WTC11 (cell line): Measurements from ENCODE around the gene GALNT2. TPM values are rescaled to one million over a fixed set of nuclear protein-coding genes. Genes with fewer than 3 reads are reported as not detected.

ENCODE experiments used
- ATAC-seq: fragments of 200-7000 bp; cut with Tn5 transposase; 2 replicates; pipeline ENCODE4 v1.10.0; 2021; ENCODE audit warnings: mild to moderate bottlenecking, moderate library complexity
- CTCF ChIA-PET: fragments of 300-600 bp; sonication (Branson Sonifier 250); formaldehyde crosslinking; loops from one replicate; lab custom pipeline; 2021; ENCODE audit warnings: antibody characterized with exemption; lab: Charles Lee
- POLR2A ChIA-PET: fragments of 350-600 bp; sonication (Branson Sonifier 250); formaldehyde crosslinking; loops from one replicate; lab custom pipeline; 2021; ENCODE audit warnings: antibody characterized with exemption; lab: Charles Lee
- DNase-seq: peaks from one replicate; pipeline ENCODE4 v3.0.0; 2021; ENCODE audit warnings: low spot score
- H3K27ac Mint-ChIP-seq: 2 replicates; pipeline ENCODE4 v1.8.0; 2021; ENCODE audit warnings: mixed read lengths
- H3K27me3 Mint-ChIP-seq: 2 replicates; pipeline ENCODE4 v1.8.0; 2021; ENCODE audit warnings: low read depth, mild to moderate bottlenecking, moderate library complexity, mixed read lengths
- H3K36me3 Mint-ChIP-seq: 2 replicates; pipeline ENCODE4 v1.8.0; 2021; ENCODE audit warnings: mixed read lengths
- H3K4me1 Mint-ChIP-seq: 2 replicates; pipeline ENCODE4 v1.8.0; 2022; ENCODE audit warnings: mixed read lengths
- H3K4me3 Mint-ChIP-seq: 2 replicates; pipeline ENCODE4 v1.8.0; 2021; ENCODE audit warnings: mild to moderate bottlenecking, moderate library complexity, mixed read lengths
- H3K9me3 Mint-ChIP-seq: 2 replicates; pipeline ENCODE4 v1.8.0; 2021; ENCODE audit warnings: mixed read lengths
- CBFB ChIP-seq: sonication (generic); formaldehyde crosslinking; IDR thresholded peaks from 2 replicates; pipeline ENCODE4 v1.8.1; 2022; ENCODE audit warnings: mild to moderate bottlenecking, low read depth, missing genetic modification reagents
- CREB1 ChIP-seq: sonication (generic); formaldehyde crosslinking; IDR thresholded peaks from 2 replicates; pipeline ENCODE4 v1.8.0; 2023; ENCODE audit warnings: mild to moderate bottlenecking, missing genetic modification reagents
- GTF2I ChIP-seq: fragments of 250-450 bp; sonication (Bioruptor Pico); conservative IDR thresholded peaks from 2 replicates; pipeline ENCODE4 v1.4.0; 2021; ENCODE audit warnings: mild to moderate bottlenecking
- HMGA2 ChIP-seq: fragments of 250-450 bp; sonication (Bioruptor Pico); IDR thresholded peaks from 2 replicates; pipeline ENCODE4 v1.4.0; 2021; ENCODE audit warnings: mild to moderate bottlenecking, moderate library complexity
- IRF2 ChIP-seq: sonication (generic); formaldehyde crosslinking; IDR thresholded peaks from 2 replicates; pipeline ENCODE4 v1.8.0; 2022; ENCODE audit warnings: low read depth, missing genetic modification reagents, borderline replicate concordance
- JAZF1 ChIP-seq: fragments of 250-450 bp; sonication (Bioruptor Pico); IDR thresholded peaks from 2 replicates; pipeline ENCODE4 v1.9.0; 2021; ENCODE audit warnings: moderate library complexity, mild to moderate bottlenecking, inconsistent platforms
- JUN ChIP-seq: sonication (generic); formaldehyde crosslinking; IDR thresholded peaks from 2 replicates; pipeline ENCODE4 v1.8.0; 2023; ENCODE audit warnings: mild to moderate bottlenecking, missing genetic modification reagents
- KAT7 ChIP-seq: sonication (generic); formaldehyde crosslinking; IDR thresholded peaks from 2 replicates; pipeline ENCODE4 v1.8.1; 2023; ENCODE audit warnings: missing genetic modification reagents, mild to moderate bottlenecking, borderline replicate concordance
- MXD4 ChIP-seq: fragments of 250-450 bp; sonication (Bioruptor Pico); IDR thresholded peaks from 2 replicates; pipeline ENCODE4 v1.8.0; 2021; ENCODE audit warnings: mild to moderate bottlenecking, moderate library complexity, borderline replicate concordance
- MYBL2 ChIP-seq: sonication (generic); formaldehyde crosslinking; IDR thresholded peaks from 2 replicates; pipeline ENCODE4 v1.8.1; 2023; ENCODE audit warnings: mild to moderate bottlenecking, moderate library complexity, missing genetic modification reagents
- NFATC4 ChIP-seq: fragments of 250-450 bp; sonication (Bioruptor Pico); IDR thresholded peaks from 2 replicates; pipeline ENCODE4 v1.9.0; 2021; ENCODE audit warnings: mild to moderate bottlenecking
- NFE2L1 ChIP-seq: sonication (generic); formaldehyde crosslinking; IDR thresholded peaks from 2 replicates; pipeline ENCODE4 v1.8.1; 2023; ENCODE audit warnings: missing genetic modification reagents
- SMAD3 ChIP-seq: sonication (generic); formaldehyde crosslinking; IDR thresholded peaks from 2 replicates; pipeline ENCODE4 v1.8.0; 2022; ENCODE audit warnings: missing genetic modification reagents, mild to moderate bottlenecking, borderline replicate concordance
- SOX15 ChIP-seq: fragments of 250-450 bp; sonication (Bioruptor Pico); IDR thresholded peaks from 2 replicates; pipeline ENCODE4 v1.9.0; 2021; ENCODE audit warnings: mild to moderate bottlenecking
- TCF7 ChIP-seq: sonication (generic); formaldehyde crosslinking; IDR thresholded peaks from 2 replicates; pipeline ENCODE4 v1.8.0; 2022; ENCODE audit warnings: mild to moderate bottlenecking, low read depth, missing genetic modification reagents, moderate library complexity
- ZNF121 ChIP-seq: sonication (generic); formaldehyde crosslinking; IDR thresholded peaks from 2 replicates; pipeline ENCODE4 v1.8.0; 2023; ENCODE audit warnings: missing genetic modification reagents
- ZNF232 ChIP-seq: sonication (generic); formaldehyde crosslinking; IDR thresholded peaks from 2 replicates; pipeline ENCODE4 v1.8.0; 2022; ENCODE audit warnings: mild to moderate bottlenecking, missing genetic modification reagents
- ZNF317 ChIP-seq: sonication (generic); formaldehyde crosslinking; IDR thresholded peaks from 2 replicates; pipeline ENCODE4 v1.8.1; 2023; ENCODE audit warnings: low read depth, mild to moderate bottlenecking, moderate library complexity, missing genetic modification reagents, borderline replicate concordance
- total RNA-seq: library from RNA; stranded (reverse); gene quantifications from 3 replicates; pipeline ENCODE4 v1.2.3, GENCODE V29; 2021
- TF ChIP-seq, protein P1 (sequence below): fragments of 200-600 bp; IDR thresholded peaks from 2 replicates; pipeline ENCODE4 v1.8.0; 2022; ENCODE audit warnings: antibody characterized with exemption
- TF ChIP-seq, protein P2 (sequence below): sonication (generic); formaldehyde crosslinking; IDR thresholded peaks from 2 replicates; pipeline ENCODE4 v1.8.0; 2022; ENCODE audit warnings: mild to moderate bottlenecking, missing genetic modification reagents
- TF ChIP-seq, protein P3 (sequence below): sonication (generic); formaldehyde crosslinking; conservative IDR thresholded peaks from 2 replicates; pipeline ENCODE4 v1.8.1; 2022; ENCODE audit warnings: mild to moderate bottlenecking, missing genetic modification reagents
- TF ChIP-seq, protein P4 (sequence below): sonication (generic); formaldehyde crosslinking; IDR thresholded peaks from 2 replicates; pipeline ENCODE4 v1.8.1; 2023; ENCODE audit warnings: mild to moderate bottlenecking, missing genetic modification reagents
- TF ChIP-seq, protein P5 (sequence below): sonication (generic); formaldehyde crosslinking; IDR thresholded peaks from 2 replicates; pipeline ENCODE4 v1.8.0; 2023; ENCODE audit warnings: mild to moderate bottlenecking, missing genetic modification reagents
- TF ChIP-seq, protein P6 (sequence below): sonication (generic); formaldehyde crosslinking; IDR thresholded peaks from 2 replicates; pipeline ENCODE4 v1.8.0; 2022; ENCODE audit warnings: mild to moderate bottlenecking, missing genetic modification reagents

GALNT2 gene
- total RNA-seq, 1 experiment from 2014 or later, result 74.8 TPM

DNA sequence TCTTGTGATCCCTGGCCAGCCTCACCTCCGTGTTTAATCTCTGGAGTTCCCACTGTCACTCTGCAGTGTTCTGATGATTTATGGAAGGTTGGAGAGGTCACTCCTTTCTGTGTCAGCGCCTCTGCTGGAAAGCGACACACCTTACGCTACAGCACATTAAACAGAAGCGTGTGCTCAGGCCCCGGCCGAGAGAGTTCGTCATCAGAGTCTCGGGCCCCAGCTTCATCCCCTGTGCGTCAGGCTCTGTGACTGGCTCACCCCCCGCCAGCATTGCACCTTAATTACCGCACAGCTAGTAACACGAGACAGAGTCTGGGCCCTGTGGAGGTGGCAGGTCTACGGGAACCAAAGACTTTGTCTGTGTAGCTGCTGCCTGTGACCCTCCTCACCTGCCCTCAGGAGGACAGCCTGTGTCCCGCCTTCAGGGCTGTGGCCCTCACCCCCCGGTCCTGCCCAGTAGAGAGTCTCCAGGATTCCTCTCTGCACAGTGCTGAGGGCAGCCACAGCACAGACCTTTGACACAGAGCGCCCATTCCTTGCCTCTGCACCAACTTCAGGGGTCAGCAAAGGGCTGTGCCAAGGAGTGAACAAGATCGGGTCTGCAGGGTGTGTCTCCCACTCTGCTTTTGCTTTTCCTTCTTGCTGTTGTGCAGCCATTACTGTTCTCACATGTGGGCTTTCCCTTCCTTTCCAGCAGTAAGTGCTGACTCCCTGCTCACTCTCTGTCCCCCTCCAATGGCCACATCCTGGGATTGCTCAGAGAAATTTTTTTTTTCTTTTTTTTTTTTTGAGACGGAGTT is 201.5 kb downstream of the GALNT2 start:
- TF ChIP-seq, protein P1, sequence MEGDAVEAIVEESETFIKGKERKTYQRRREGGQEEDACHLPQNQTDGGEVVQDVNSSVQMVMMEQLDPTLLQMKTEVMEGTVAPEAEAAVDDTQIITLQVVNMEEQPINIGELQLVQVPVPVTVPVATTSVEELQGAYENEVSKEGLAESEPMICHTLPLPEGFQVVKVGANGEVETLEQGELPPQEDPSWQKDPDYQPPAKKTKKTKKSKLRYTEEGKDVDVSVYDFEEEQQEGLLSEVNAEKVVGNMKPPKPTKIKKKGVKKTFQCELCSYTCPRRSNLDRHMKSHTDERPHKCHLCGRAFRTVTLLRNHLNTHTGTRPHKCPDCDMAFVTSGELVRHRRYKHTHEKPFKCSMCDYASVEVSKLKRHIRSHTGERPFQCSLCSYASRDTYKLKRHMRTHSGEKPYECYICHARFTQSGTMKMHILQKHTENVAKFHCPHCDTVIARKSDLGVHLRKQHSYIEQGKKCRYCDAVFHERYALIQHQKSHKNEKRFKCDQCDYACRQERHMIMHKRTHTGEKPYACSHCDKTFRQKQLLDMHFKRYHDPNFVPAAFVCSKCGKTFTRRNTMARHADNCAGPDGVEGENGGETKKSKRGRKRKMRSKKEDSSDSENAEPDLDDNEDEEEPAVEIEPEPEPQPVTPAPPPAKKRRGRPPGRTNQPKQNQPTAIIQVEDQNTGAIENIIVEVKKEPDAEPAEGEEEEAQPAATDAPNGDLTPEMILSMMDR, result peak; percentile 48
- TF ChIP-seq ZNF232 (CRISPR knock-in tag) (no peak), NFATC4 (CRISPR knock-in tag) (no peak), SMAD3 (CRISPR knock-in tag) (no peak)
- Mint-ChIP-seq H3K9me3 (no peaks in the 10 kb centered on the region), H3K36me3 (peaks cover 18% of the 10 kb centered on the region), H3K27me3 (no peaks in the 10 kb centered on the region), H3K4me1 (peaks cover 15% of the 10 kb centered on the region), H3K4me3 (no peak overlapping the region), H3K27ac (0 out of 2 replicates have a peak overlapping the region, but pooled peaks have one; percentile 11)
- ChIA-PET POLR2A (interaction anchor here (0.6 kb wide), 1 partner anchor 104 kb away, joined by 5 read pairs; no protein-coding TSS in a partner anchor), CTCF (interaction anchor here (1.2 to 1.5 kb wide), 3 partner anchors 8 to 607 kb away, joined by 3 to 6 read pairs (median 5); no protein-coding TSS in a partner anchor)
- ATAC-seq (peak; percentile 91), DNase-seq (no peak)

DNA sequence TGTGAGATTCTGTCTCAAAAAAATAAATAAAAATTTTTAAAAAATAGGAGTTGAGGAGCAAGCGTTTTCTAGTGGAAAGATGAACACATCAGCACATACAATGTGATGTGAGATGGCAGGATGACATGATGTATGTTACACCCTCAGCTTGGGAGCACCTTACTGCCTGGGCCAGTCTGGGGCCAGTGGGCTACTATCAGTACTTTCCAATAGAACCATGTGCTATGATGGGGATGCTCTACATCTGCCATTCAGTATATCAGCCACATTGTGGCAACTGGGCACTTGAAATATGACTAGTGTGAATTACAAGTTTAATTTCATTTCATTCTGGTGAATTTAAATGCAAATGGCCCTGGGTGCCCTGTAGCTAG is 203.1 kb downstream of the GALNT2 start:
- TF ChIP-seq GTF2I, result no peak
- no peak for TF ChIP-seq ZNF317
- peak; percentile 59 for TF ChIP-seq ZNF121 (CRISPR knock-in tag)
- TF ChIP-seq, protein P2, sequence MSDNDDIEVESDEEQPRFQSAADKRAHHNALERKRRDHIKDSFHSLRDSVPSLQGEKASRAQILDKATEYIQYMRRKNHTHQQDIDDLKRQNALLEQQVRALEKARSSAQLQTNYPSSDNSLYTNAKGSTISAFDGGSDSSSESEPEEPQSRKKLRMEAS (CRISPR knock-in tag), result no peak
- no peak for TF ChIP-seq SOX15 (CRISPR knock-in tag)
- no peak for TF ChIP-seq JUN
- POLR2A ChIA-PET, result no interaction called here
- Mint-ChIP-seq H3K27ac (no peak overlapping the region), H3K4me3 (no peak overlapping the region), H3K4me1 (peaks cover 15% of the 10 kb centered on the region), H3K27me3 (no peaks in the 10 kb centered on the region), H3K36me3 (peaks cover 9% of the 10 kb centered on the region), H3K9me3 (no peaks in the 10 kb centered on the region)
- DNase-seq (no peak), ATAC-seq (no peak)
- CTCF ChIA-PET, result no interaction called here

DNA sequence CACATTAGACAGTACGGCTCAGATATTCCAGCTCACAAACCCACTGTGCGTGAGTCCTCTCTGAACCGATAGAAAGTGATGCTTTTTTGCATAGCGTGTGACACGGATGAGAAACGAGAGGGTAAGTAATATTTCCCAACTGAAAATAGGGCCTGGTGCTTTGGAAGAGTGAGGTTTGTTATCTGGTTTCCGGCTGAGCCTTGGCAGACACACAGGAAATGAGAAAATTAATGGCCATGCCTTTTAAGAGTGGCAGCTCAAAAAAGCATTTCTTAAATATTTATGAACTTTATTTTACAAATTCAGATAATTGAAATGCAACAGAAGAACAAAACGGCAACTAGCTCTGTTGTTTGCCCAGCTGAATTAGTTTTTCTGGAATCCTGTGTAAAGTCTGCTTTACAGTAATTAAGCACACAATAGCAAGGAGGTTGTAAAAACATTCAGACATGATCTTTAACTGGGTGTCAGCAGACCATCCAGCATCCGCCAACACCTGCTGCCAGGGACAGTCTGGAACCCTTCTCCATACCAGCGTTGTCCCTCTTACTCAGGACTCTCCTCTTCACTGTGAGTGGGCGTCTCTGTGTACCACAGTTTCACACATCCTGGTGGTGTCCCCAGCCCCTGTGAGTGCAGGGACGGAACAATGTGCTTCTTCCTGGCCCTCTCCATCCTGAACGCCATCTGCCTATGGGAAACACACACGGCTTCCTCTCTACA is 203.7 kb downstream of the GALNT2 start:
- Mint-ChIP-seq H3K27me3 (no peaks in the 10 kb centered on the region), H3K9me3 (no peaks in the 10 kb centered on the region), H3K4me3 (no peak overlapping the region), H3K36me3 (peaks cover 9% of the 10 kb centered on the region), H3K4me1 (peaks cover 15% of the 10 kb centered on the region), H3K27ac (peak overlapping the region; percentile 44)
- ChIA-PET CTCF (no interaction called here), POLR2A (no interaction called here)
- no peak for DNase-seq
- no peak for ATAC-seq
- TF ChIP-seq CREB1 (CRISPR knock-in tag) (no peak), CBFB (CRISPR knock-in tag) (no peak), SMAD3 (CRISPR knock-in tag) (no peak), MYBL2 (CRISPR knock-in tag) (no peak), JAZF1 (CRISPR knock-in tag) (no peak), NFE2L1 (CRISPR knock-in tag) (no peak), KAT7 (no peak), TCF7 (CRISPR knock-in tag) (no peak), IRF2 (CRISPR knock-in tag) (no peak), MXD4 (CRISPR knock-in tag) (no peak), HMGA2 (CRISPR knock-in tag) (no peak)
- TF ChIP-seq, protein P3, sequence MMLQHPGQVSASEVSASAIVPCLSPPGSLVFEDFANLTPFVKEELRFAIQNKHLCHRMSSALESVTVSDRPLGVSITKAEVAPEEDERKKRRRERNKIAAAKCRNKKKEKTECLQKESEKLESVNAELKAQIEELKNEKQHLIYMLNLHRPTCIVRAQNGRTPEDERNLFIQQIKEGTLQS (CRISPR knock-in tag), result no peak
- TF ChIP-seq, protein P4, sequence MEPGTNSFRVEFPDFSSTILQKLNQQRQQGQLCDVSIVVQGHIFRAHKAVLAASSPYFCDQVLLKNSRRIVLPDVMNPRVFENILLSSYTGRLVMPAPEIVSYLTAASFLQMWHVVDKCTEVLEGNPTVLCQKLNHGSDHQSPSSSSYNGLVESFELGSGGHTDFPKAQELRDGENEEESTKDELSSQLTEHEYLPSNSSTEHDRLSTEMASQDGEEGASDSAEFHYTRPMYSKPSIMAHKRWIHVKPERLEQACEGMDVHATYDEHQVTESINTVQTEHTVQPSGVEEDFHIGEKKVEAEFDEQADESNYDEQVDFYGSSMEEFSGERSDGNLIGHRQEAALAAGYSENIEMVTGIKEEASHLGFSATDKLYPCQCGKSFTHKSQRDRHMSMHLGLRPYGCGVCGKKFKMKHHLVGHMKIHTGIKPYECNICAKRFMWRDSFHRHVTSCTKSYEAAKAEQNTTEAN (CRISPR knock-in tag), result no peak
- TF ChIP-seq, protein P5, sequence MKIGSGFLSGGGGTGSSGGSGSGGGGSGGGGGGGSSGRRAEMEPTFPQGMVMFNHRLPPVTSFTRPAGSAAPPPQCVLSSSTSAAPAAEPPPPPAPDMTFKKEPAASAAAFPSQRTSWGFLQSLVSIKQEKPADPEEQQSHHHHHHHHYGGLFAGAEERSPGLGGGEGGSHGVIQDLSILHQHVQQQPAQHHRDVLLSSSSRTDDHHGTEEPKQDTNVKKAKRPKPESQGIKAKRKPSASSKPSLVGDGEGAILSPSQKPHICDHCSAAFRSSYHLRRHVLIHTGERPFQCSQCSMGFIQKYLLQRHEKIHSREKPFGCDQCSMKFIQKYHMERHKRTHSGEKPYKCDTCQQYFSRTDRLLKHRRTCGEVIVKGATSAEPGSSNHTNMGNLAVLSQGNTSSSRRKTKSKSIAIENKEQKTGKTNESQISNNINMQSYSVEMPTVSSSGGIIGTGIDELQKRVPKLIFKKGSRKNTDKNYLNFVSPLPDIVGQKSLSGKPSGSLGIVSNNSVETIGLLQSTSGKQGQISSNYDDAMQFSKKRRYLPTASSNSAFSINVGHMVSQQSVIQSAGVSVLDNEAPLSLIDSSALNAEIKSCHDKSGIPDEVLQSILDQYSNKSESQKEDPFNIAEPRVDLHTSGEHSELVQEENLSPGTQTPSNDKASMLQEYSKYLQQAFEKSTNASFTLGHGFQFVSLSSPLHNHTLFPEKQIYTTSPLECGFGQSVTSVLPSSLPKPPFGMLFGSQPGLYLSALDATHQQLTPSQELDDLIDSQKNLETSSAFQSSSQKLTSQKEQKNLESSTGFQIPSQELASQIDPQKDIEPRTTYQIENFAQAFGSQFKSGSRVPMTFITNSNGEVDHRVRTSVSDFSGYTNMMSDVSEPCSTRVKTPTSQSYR (CRISPR knock-in tag), result no peak
- TF ChIP-seq, protein P6, sequence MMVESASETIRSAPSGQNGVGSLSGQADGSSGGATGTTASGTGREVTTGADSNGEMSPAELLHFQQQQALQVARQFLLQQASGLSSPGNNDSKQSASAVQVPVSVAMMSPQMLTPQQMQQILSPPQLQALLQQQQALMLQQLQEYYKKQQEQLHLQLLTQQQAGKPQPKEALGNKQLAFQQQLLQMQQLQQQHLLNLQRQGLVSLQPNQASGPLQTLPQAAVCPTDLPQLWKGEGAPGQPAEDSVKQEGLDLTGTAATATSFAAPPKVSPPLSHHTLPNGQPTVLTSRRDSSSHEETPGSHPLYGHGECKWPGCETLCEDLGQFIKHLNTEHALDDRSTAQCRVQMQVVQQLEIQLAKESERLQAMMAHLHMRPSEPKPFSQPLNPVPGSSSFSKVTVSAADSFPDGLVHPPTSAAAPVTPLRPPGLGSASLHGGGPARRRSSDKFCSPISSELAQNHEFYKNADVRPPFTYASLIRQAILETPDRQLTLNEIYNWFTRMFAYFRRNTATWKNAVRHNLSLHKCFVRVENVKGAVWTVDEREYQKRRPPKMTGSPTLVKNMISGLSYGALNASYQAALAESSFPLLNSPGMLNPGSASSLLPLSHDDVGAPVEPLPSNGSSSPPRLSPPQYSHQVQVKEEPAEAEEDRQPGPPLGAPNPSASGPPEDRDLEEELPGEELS (CRISPR knock-in tag), result no peak
